HCT116 (cell line): ENCODE data around the gene C2orf76. TPM values are rescaled to one million over a fixed set of nuclear protein-coding genes. Genes with fewer than 3 reads are reported as not detected.

Experiments
- ATAC-seq: fragments of 200-7000 bp; cut with Tn5 transposase; 2 replicates; pipeline ENCODE4 v1.9.1; 2020; ENCODE audit warnings: mild to moderate bottlenecking, moderate library complexity
- Bru-seq: library from RNA; stranded (reverse); fragments of 400-500 nt; gene quantifications from one replicate; lab custom pipeline; 2021; lab: Mats Ljungman, UMichigan
- BruChase-seq, 2 experiments: library from RNA; stranded (reverse); fragments of 400-500 nt; gene quantifications; one replicate each; lab custom pipeline; 2021; lab: Mats Ljungman, UMichigan
- BruUV-seq: library from RNA; stranded (reverse); fragments of 400-500 nt; replicated peaks from 2 replicates; lab custom pipeline; 2021; lab: Mats Ljungman, UMichigan
- CTCF ChIA-PET: fragments of 300-600 bp; sonication (Branson Sonifier 250); formaldehyde crosslinking; loops from one replicate; lab custom pipeline; 2021; ENCODE audit warnings: antibody characterized with exemption; lab: Charles Lee
- POLR2A ChIA-PET: fragments of 300-600, 350-600 bp; sonication (Branson Sonifier 250); formaldehyde crosslinking; loops from one replicate; lab custom pipeline; 2021; ENCODE audit warnings: antibody characterized with exemption; lab: Charles Lee
- RAD21 ChIA-PET, 2 experiments: fragments of 300-600 bp; sonication (Branson Sonifier 250); formaldehyde crosslinking; loops; one replicate each; lab custom pipeline; 2023; ENCODE audit warnings: low total read pairs in 2 of 2; ENCODE audit not compliant: uncharacterized antibody in 2 of 2, unreplicated experiment in 2 of 2, low non-redundant PET in 1 of 2; lab: Charles Lee
- DNase-seq: peaks from one replicate; pipeline ENCODE4 v3.0.0-alpha.2; 2010; ENCODE audit warnings: low read depth, low spot score
- H2AFZ ChIP-seq: fragments of 200-600 bp; shearing (Covaris generic), sonication (generic); 2 replicates; pipeline ENCODE4 v1.6.1; 2017; ENCODE audit warnings: low read depth, mixed run types, mixed read lengths, antibody characterized with exemption, low read length; ENCODE audit not compliant: poor library complexity, severe bottlenecking
- H3K27ac ChIP-seq: 2 replicates; pipeline ENCODE4 v1.5.1; 2012; ENCODE audit warnings: low read depth, low read length
- H3K27me3 ChIP-seq: fragments of 200-600 bp; sonication (generic); 2 replicates; pipeline ENCODE4 v1.6.1; 2016; ENCODE audit warnings: mixed run types, low read length, mixed read lengths; ENCODE audit not compliant: insufficient read depth
- H3K36me3 ChIP-seq, 2 experiments: fragments of 200-500 bp in 1 of 2; fragments of 200-600 bp in 1 of 2; sonication (Bioruptor generic) in 1 of 2; sonication (generic) in 1 of 2; 2 replicates each; pipeline versions ENCODE4 v1.5.1 to v1.6.1; 2014 to 2016; ENCODE audit warnings: low read length in 2 of 2, inconsistent platforms in 1 of 2, mixed read lengths in 1 of 2, mixed run types in 1 of 2; ENCODE audit not compliant: insufficient read depth in 2 of 2, control insufficient read depth in 1 of 2
- H3K4me1 ChIP-seq, 2 experiments: fragments of 200-600 bp in 1 of 2; sonication (generic) in 1 of 2; 2 replicates each; pipeline versions ENCODE4 v1.5.1 to v1.6.1; 2012 to 2017; ENCODE audit warnings: low read length in 2 of 2, inconsistent platforms in 1 of 2, mild to moderate bottlenecking in 1 of 2, mixed read lengths in 1 of 2, mixed run types in 1 of 2, moderate library complexity in 1 of 2; ENCODE audit not compliant: insufficient read depth in 2 of 2, control insufficient read depth in 1 of 2
- H3K4me2 ChIP-seq: fragments of 200-600 bp; sonication (generic); 2 replicates; pipeline ENCODE4 v1.6.1; 2017; ENCODE audit warnings: mixed run types, low read length, mixed read lengths
- H3K4me3 ChIP-seq, 2 experiments: fragments of 200-600 bp in 1 of 2; sonication (generic) in 1 of 2; replicated peaks in 1 of 2; 2 replicates each; pipeline ENCODE4 v1.5.1; 2011 to 2016; ENCODE audit warnings: low read length in 2 of 2, control low read depth in 1 of 2, low read depth in 1 of 2, mild to moderate bottlenecking in 1 of 2, mixed read lengths in 1 of 2, mixed run types in 1 of 2
- H3K79me2 ChIP-seq: fragments of 200-600 bp; sonication (generic); 2 replicates; pipeline ENCODE4 v1.6.1; 2017; ENCODE audit warnings: mild to moderate bottlenecking, mixed run types, low read length, moderate library complexity, mixed read lengths; ENCODE audit not compliant: insufficient read depth
- H3K9ac ChIP-seq: fragments of 200-600 bp; sonication (generic); 2 replicates; pipeline ENCODE4 v1.6.1; 2016; ENCODE audit warnings: low read length, mixed read lengths
- H3K9me2 ChIP-seq: fragments of 200-600 bp; sonication (generic), shearing (Covaris generic); 2 replicates; pipeline ENCODE4 v1.6.1; 2017; ENCODE audit warnings: mixed run types, mild to moderate bottlenecking, moderate library complexity; ENCODE audit not compliant: insufficient read depth
- H3K9me3 ChIP-seq, 2 experiments: fragments of 200-500 bp in 1 of 2; fragments of 200-600 bp in 1 of 2; sonication (Bioruptor generic) in 1 of 2; sonication (generic) in 1 of 2; 2 replicates each; pipeline ENCODE4 v1.6.1; 2014 to 2017; ENCODE audit warnings: low read length in 2 of 2, mixed read lengths in 2 of 2, inconsistent platforms in 1 of 2, low read depth in 1 of 2, mild to moderate bottlenecking in 1 of 2, mixed run types in 1 of 2, moderate library complexity in 1 of 2; ENCODE audit not compliant: control insufficient read depth in 1 of 2, insufficient read depth in 1 of 2
- H4K20me1 ChIP-seq: fragments of 200-600 bp; sonication (generic), shearing (Covaris generic); 2 replicates; pipeline ENCODE4 v1.6.1; 2017; ENCODE audit warnings: mixed run types, mild to moderate bottlenecking, moderate library complexity; ENCODE audit not compliant: insufficient read depth
- CBX3 ChIP-seq: IDR thresholded peaks from 2 replicates; pipeline ENCODE4 v1.6.1; 2012; ENCODE audit warnings: low read depth
- CEBPB ChIP-seq: IDR thresholded peaks from 2 replicates; pipeline ENCODE4 v1.6.1; 2012; ENCODE audit warnings: low read depth
- ELF1 ChIP-seq: IDR thresholded peaks from 2 replicates; pipeline ENCODE4 v1.6.1; 2012; ENCODE audit warnings: low read depth, borderline replicate concordance
- EZH2 ChIP-seq: fragments of 200-600 bp; sonication (generic); IDR thresholded peaks from 2 replicates; pipeline ENCODE4 v1.6.1; 2017; ENCODE audit warnings: antibody characterized with exemption, mixed run types
- JUND ChIP-seq: IDR thresholded peaks from 2 replicates; pipeline ENCODE4 v1.6.1; 2012
- POLR2A ChIP-seq: IDR thresholded peaks from 2 replicates; pipeline ENCODE4 v1.7.0; 2011; ENCODE audit warnings: borderline replicate concordance; ENCODE audit not compliant: insufficient read depth, insufficient read length; ENCODE audit errors: extremely low read depth
- POLR2AphosphoS5 ChIP-seq: IDR thresholded peaks from 2 replicates; pipeline ENCODE4 v1.6.1; 2011; ENCODE audit warnings: mild to moderate bottlenecking, low read depth, low read length, moderate library complexity
- RAD21 ChIP-seq: IDR thresholded peaks from 2 replicates; pipeline ENCODE4 v1.6.1; 2012; ENCODE audit warnings: low read depth, mild to moderate bottlenecking
- SIN3A ChIP-seq: IDR thresholded peaks from 2 replicates; pipeline ENCODE4 v1.6.1; 2012; ENCODE audit warnings: low read depth
- SP1 ChIP-seq: IDR thresholded peaks from 2 replicates; pipeline ENCODE4 v1.6.1; 2012; ENCODE audit warnings: low read depth
- SRF ChIP-seq: IDR thresholded peaks from 2 replicates; pipeline ENCODE4 v1.6.1; 2012; ENCODE audit warnings: low read depth
- TCF7L2 ChIP-seq: IDR thresholded peaks from 2 replicates; pipeline ENCODE4 v1.7.0; 2011; ENCODE audit warnings: borderline replicate concordance, inconsistent platforms; ENCODE audit not compliant: insufficient read depth, insufficient read length; ENCODE audit errors: extremely low read depth
- YY1 ChIP-seq: IDR thresholded peaks from 2 replicates; pipeline ENCODE4 v1.6.1; 2011; ENCODE audit warnings: low read length, low read depth, moderate library complexity, mild to moderate bottlenecking; ENCODE audit not compliant: insufficient replicate concordance; ENCODE audit errors: extremely low read depth
- ZFX ChIP-seq: fragments of 450-650 bp; IDR thresholded peaks from 2 replicates; pipeline ENCODE4 v1.6.1; 2017
- ZNF274 ChIP-seq: fragments of 200-500 bp; sonication (Bioruptor generic); IDR thresholded peaks from 2 replicates; pipeline ENCODE4 v1.6.1; 2014; ENCODE audit warnings: mild to moderate bottlenecking, low read depth, low read length, inconsistent platforms
- intact Hi-C: fragments of 100-400 bp; cut with micrococcal nuclease; formaldehyde crosslinking; loops from 2 replicates; pipeline ENCODE4 v1.10.0; 2022
- long read RNA-seq: library from polyadenylated mRNA; unstranded; transcript quantifications from one replicate; pipeline ENCODE4 v2.0.0, GENCODE V29; 2021; ENCODE audit not compliant: unreplicated experiment
- polyA plus RNA-seq: library from polyadenylated mRNA; unstranded; fragments of >200 nt; gene quantifications from 2 replicates; pipeline ENCODE4 v1.2.1, GENCODE V29; 2012; ENCODE audit warnings: missing spikeins
- total RNA-seq: library from RNA; stranded (reverse); gene quantifications from one replicate; pipeline ENCODE4 v1.2.1, GENCODE V29; 2021; ENCODE audit not compliant: unreplicated experiment
- TF ChIP-seq, protein P1 (sequence below): IDR thresholded peaks from 2 replicates; pipeline ENCODE4 v1.6.1; 2012

The C2orf76 gene
- total RNA-seq (10.5 TPM), Bru-seq, nascent RNA (percentile 62 among the genes with signal in this experiment), BruChase-seq, experiment 1, labeled RNA remaining after a 6-hour chase (percentile 56 among the genes with signal in this experiment), BruChase-seq, experiment 2, labeled RNA remaining after a 2-hour chase (percentile 59 among the genes with signal in this experiment)
- 5.5 and 7.3 TPM in 2 replicates for polyA plus RNA-seq
- long read RNA-seq, transcript C2orf76-201 (6 exons, 676 nt) = major isoform, 8 of 12 reads
- long read RNA-seq, partial matches to known transcripts = 2 of 12 reads
- long read RNA-seq, other reads (novel, unspliced or antisense) = 1 of 12 reads

DNA sequence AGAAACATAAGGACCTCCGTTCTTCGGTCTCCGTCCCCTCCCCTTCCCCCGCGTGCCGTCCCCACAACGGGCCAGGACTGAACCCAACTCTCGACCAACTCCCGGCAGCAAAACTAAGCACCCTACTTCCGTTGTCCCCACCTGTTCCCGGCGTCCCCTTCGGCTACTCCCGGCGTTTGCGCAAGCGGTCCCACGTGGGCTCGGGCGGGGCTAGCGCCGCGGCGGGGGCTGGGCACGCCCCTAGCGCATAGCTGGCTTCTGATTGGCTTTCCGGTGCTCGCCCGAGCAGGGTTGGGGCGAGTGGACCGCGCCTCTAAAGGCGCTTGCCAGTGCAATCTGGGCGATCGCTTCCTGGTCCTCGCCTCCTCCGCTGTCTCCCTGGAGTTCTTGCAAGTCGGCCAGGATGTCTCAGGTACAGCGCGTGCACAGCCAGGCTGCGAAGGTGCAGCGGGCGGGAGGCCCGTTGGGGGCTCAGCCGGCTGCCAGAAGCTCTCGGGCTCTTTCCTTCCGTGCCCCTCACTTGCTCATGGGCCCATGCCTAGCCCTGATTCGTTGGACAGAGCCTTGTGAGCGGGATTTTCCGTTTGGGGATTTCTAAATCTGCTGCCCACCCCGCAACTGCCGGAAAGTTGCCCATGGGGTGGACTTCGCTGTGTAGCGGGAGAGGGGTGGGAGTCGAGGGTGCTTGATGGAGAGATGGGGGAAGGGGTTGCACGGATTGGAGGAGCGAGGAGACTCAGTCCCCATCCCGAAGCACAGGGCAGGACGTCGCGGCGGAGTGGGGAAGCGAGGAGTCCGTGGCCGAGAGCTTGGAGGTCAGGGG is at the start of gene C2orf76, which contains the start of gene DBI:
Gene C2orf76, minus strand, starts transcription at position 186 of the 823 bp plus-strand sequence. CDS start 26,875 bp downstream, outside the sequence.
Gene DBI, plus strand, starts transcription at position 329 of the 823 bp plus-strand sequence. Its CDS starts 75 bp downstream, at position 404.
- H3K9me3 ChIP-seq = no peaks in the 10 kb centered on the region
- RAD21 ChIA-PET = no interaction called here
- intact Hi-C loops = no loop called here
- no peaks in the 10 kb centered on the region for H4K20me1 ChIP-seq
- POLR2A ChIA-PET = interaction anchor here (1.0 to 1.4 kb wide), 9 partner anchors 9 to 132 kb away, joined by 3 to 7 read pairs (median 4); no protein-coding TSS in a partner anchor
- peak within 1 kb of the TSS; percentile 95 to 99 for H3K4me3 ChIP-seq
- peak within 1 kb of the TSS; percentile 76 for H3K27ac ChIP-seq
- H2AFZ ChIP-seq = peak within 1 kb of the TSS; percentile 41
- CTCF ChIA-PET = interaction anchor here (1.0 to 1.2 kb wide), 2 partner anchors 15 to 16 kb away, joined by 3 to 4 read pairs; no protein-coding TSS in a partner anchor
- H3K79me2 ChIP-seq = peaks cover 38% of the 10 kb centered on the region
- BruUV-seq = TSS peak; percentile 62
- DNase-seq (peak; percentile 89), ATAC-seq (peak; percentile 95)
- peak within 1 kb of the TSS; percentile 79 for H3K9ac ChIP-seq
- no peaks in the 10 kb centered on the region for H3K9me2 ChIP-seq
- TF ChIP-seq ZFX (no peak), ELF1 (peak; percentile 73), YY1 (peak; percentile 34), POLR2A (peak; percentile 78), SP1 (peak; percentile 86), SRF (peak; percentile 31; the same call in 1 of the 2 replicates), CEBPB (peak; percentile 100), TCF7L2 (peak; percentile 44), SIN3A (peak; percentile 78), ZNF274 (no peak), CBX3 (no peak), JUND (no peak), POLR2AphosphoS5 (peak; percentile 95), EZH2 (no peak), RAD21 (no peak)
- TF ChIP-seq, protein P1, sequence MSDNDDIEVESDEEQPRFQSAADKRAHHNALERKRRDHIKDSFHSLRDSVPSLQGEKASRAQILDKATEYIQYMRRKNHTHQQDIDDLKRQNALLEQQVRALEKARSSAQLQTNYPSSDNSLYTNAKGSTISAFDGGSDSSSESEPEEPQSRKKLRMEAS = peak; percentile 95
- peaks cover 25 to 28% of the 10 kb centered on the region in 2 experiments; a peak in 3 of 4 replicates for H3K36me3 ChIP-seq
- H3K4me2 ChIP-seq = peak within 1 kb of the TSS; percentile 98
- H3K4me1 ChIP-seq = peaks cover 13 to 17% of the 10 kb centered on the region in 2 experiments
- no peaks in the 10 kb centered on the region for H3K27me3 ChIP-seq
